Measurements from ENCODE around the gene GOLIM4.
"Not testable (repeated sequence)": the region's sequence is repeated elsewhere in the genome, so short reads cannot be mapped to it uniquely, and the experiment has no call there.

GOLIM4 gene

GRCh38 chr3:168077091-168077490, 18.6 kb downstream of the GOLIM4 start:
- DNase-seq (ENCODE audit: low spot score) = no peak

GRCh38 chr3:168073842-168074605, 21.7 kb downstream of the GOLIM4 start:
- DNase-seq (ENCODE audit: low spot score) = no peak

- no peak for DNase-seq (ENCODE audit: low spot score)
These were observed 23.4 kb downstream of the GOLIM4 start for GRCh38 chr3:168072323-168072650.

- peak; percentile 45 for DNase-seq (ENCODE audit: low spot score)
These were observed 24.0 kb downstream of the GOLIM4 start for GRCh38 chr3:168071591-168072322.

- no peak for DNase-seq (ENCODE audit: low spot score)
These were observed 24.8 kb downstream of the GOLIM4 start for GRCh38 chr3:168070919-168071318.

GRCh38 chr3:168068346-168068745, 27.4 kb downstream of the GOLIM4 start:
- no peak for DNase-seq (ENCODE audit: low spot score)

- no peak for DNase-seq (ENCODE audit: low spot score)
These were observed 28.8 kb downstream of the GOLIM4 start for GRCh38 chr3:168066882-168067281.

- DNase-seq (ENCODE audit: low spot score) = no peak
These were observed 30.2 kb downstream of the GOLIM4 start for GRCh38 chr3:168065569-168065968.

GRCh38 chr3:168063122-168063521, 32.6 kb downstream of the GOLIM4 start:
- DNase-seq (ENCODE audit: low spot score) = no peak

GRCh38 chr3:168062679-168063078, 33.0 kb downstream of the GOLIM4 start:
- DNase-seq (ENCODE audit: low spot score) = no peak

GRCh38 chr3:168061332-168061996, 34.3 kb downstream of the GOLIM4 start:
- DNase-seq (ENCODE audit: low spot score) = peak; percentile 34

- DNase-seq (ENCODE audit: low spot score) = no peak
These were observed 35.4 kb downstream of the GOLIM4 start for GRCh38 chr3:168060317-168060716.

GRCh38 chr3:168058481-168058880, 37.2 kb downstream of the GOLIM4 start:
- DNase-seq (ENCODE audit: low spot score) = no peak

- DNase-seq (ENCODE audit: low spot score) = not testable (repeated sequence)
These were observed 39.1 kb downstream of the GOLIM4 start for GRCh38 chr3:168056398-168057230.

GRCh38 chr3:168054447-168054846, 41.3 kb downstream of the GOLIM4 start:
- no peak for DNase-seq (ENCODE audit: low spot score)

GRCh38 chr3:168053115-168053514, 42.6 kb downstream of the GOLIM4 start:
- no peak for DNase-seq (ENCODE audit: low spot score)

- DNase-seq (ENCODE audit: low spot score) = no peak
These were observed 43.2 kb downstream of the GOLIM4 start for GRCh38 chr3:168052515-168052914.

GRCh38 chr3:168051531-168052471, 43.9 kb downstream of the GOLIM4 start:
- DNase-seq (ENCODE audit: low spot score) = no peak

- no peak for DNase-seq (ENCODE audit: low spot score)
These were observed 44.7 kb downstream of the GOLIM4 start for GRCh38 chr3:168051070-168051469.

- no peak for DNase-seq (ENCODE audit: low spot score)
These were observed 46.3 kb downstream of the GOLIM4 start for GRCh38 chr3:168049367-168049974.
